ENCODE results near the gene S100A9. TPM values are rescaled to one million over a fixed set of nuclear protein-coding genes. Genes with fewer than 3 reads are reported as not detected.

Gene S100A9
- total RNA-seq, 4 donors from 2014 or later, result 33.4 to 175 (median 54.0) TPM

- DNase-seq, result no peak
- Histone ChIP-seq H3K4me3 (no peak overlapping the region), H3K4me1 (no peaks in the 10 kb centered on the region), H3K36me3 (no peaks in the 10 kb centered on the region), H3K27me3 (no peaks in the 10 kb centered on the region), H3K27ac (no peak overlapping the region), H3K9me3 (no peaks in the 10 kb centered on the region)
- intact Hi-C loops (cut with DNase I; ENCODE audit: low total_unique reads), result no loop called here
- no peak for TF ChIP-seq POLR2A (IDR thresholded peaks at IDR 0.05)
- TF ChIP-seq, protein P1, sequence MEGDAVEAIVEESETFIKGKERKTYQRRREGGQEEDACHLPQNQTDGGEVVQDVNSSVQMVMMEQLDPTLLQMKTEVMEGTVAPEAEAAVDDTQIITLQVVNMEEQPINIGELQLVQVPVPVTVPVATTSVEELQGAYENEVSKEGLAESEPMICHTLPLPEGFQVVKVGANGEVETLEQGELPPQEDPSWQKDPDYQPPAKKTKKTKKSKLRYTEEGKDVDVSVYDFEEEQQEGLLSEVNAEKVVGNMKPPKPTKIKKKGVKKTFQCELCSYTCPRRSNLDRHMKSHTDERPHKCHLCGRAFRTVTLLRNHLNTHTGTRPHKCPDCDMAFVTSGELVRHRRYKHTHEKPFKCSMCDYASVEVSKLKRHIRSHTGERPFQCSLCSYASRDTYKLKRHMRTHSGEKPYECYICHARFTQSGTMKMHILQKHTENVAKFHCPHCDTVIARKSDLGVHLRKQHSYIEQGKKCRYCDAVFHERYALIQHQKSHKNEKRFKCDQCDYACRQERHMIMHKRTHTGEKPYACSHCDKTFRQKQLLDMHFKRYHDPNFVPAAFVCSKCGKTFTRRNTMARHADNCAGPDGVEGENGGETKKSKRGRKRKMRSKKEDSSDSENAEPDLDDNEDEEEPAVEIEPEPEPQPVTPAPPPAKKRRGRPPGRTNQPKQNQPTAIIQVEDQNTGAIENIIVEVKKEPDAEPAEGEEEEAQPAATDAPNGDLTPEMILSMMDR (IDR thresholded peaks at IDR 0.05), result no peak
These were observed 37.6 kb downstream of the S100A9 start for GRCh38 chr1:153395136-153395685.

DNA sequence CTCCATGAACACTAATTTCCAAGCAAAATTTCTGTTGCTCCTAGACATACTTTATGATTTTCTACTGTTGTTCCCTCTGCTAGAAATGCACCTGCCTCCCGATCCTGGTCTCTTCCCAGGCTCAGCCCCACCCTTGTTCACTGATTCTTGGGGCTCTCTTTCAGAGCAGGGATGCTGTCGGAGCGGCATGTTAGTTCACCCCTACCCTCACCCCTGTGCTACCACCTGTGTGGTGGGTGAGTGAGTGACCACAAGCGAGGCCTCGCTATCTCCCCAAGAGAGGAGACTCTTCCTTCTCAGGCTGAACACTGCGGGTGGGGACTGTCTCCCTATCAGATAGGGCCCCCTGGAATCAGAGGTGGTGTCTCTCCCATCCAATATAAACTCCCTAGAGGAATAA lies 38.1 kb downstream of the S100A9 start:
- Histone ChIP-seq H3K4me3 (no peak overlapping the region), H3K9me3 (no peaks in the 10 kb centered on the region), H3K27ac (no peak overlapping the region), H3K4me1 (no peaks in the 10 kb centered on the region), H3K36me3 (no peaks in the 10 kb centered on the region), H3K27me3 (no peaks in the 10 kb centered on the region)
- no peak for TF ChIP-seq POLR2A (IDR thresholded peaks at IDR 0.05)
- TF ChIP-seq, protein P1 (IDR thresholded peaks at IDR 0.05), result no peak
- DNase-seq, result no peak
- intact Hi-C loops (cut with DNase I; ENCODE audit: low total_unique reads), result no loop called here

DNA sequence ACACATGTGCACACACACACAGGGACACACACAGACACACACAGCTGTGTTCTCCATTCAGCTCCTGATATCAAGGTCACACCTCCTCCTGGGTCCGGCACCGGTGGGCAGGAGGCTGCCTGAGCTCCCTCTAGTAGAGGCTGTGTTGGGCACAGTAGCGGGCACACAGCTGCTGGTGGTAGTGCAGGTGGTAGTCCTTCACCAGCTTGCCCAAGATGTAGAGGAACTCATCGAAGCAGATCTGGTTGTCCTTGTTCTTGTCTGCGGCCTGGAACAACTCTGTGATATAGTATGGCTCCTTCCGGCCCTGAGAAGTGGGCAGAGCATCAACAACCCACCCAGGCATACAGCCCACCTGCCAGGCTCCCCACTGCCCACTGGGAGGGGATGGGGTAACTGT lies 38.8 kb downstream of the S100A9 start:
- intact Hi-C loops (cut with DNase I; ENCODE audit: low total_unique reads), result no loop called here
- Histone ChIP-seq H3K4me1 (no peaks in the 10 kb centered on the region), H3K4me3 (no peak overlapping the region), H3K27me3 (no peaks in the 10 kb centered on the region), H3K27ac (no peak overlapping the region), H3K9me3 (no peaks in the 10 kb centered on the region), H3K36me3 (no peaks in the 10 kb centered on the region)
- DNase-seq, result no peak
- TF ChIP-seq POLR2A (IDR thresholded peaks at IDR 0.05), result no peak
- TF ChIP-seq, protein P1 (IDR thresholded peaks at IDR 0.05), result no peak

GRCh38 chr1:153397051-153397923 lies 39.6 kb downstream of the S100A9 start:
- H3K4me1 ChIP-seq, result no peaks in the 10 kb centered on the region
- TF ChIP-seq, protein P1 (IDR thresholded peaks at IDR 0.05), result no peak
- TF ChIP-seq POLR2A (IDR thresholded peaks at IDR 0.05), result no peak
- intact Hi-C loops (cut with DNase I; ENCODE audit: low total_unique reads), result no loop called here
- H3K27ac ChIP-seq, result no peak overlapping the region
- DNase-seq, result no peak
- H3K4me3 ChIP-seq, result no peak overlapping the region
- no peaks in the 10 kb centered on the region for H3K36me3 ChIP-seq
- no peaks in the 10 kb centered on the region for H3K9me3 ChIP-seq
- no peaks in the 10 kb centered on the region for H3K27me3 ChIP-seq

GRCh38 chr1:153397924-153398651 lies 40.4 kb downstream of the S100A9 start:
- intact Hi-C loops (cut with DNase I; ENCODE audit: low total_unique reads), result no loop called here

More at GRCh38 chr1:153397924-153398651, 40.4 kb downstream of the S100A9 start:
- Histone ChIP-seq H3K36me3 (no peaks in the 10 kb centered on the region), H3K9me3 (no peaks in the 10 kb centered on the region), H3K4me1 (no peaks in the 10 kb centered on the region), H3K27ac (no peak overlapping the region), H3K4me3 (no peak overlapping the region), H3K27me3 (no peaks in the 10 kb centered on the region)
- no peak for TF ChIP-seq POLR2A (IDR thresholded peaks at IDR 0.05)
- TF ChIP-seq, protein P1 (IDR thresholded peaks at IDR 0.05), result no peak
- no peak for DNase-seq
